CD4-positive, alpha-beta T cell treated with Interleukin-15 for 4 hours (primary cell): Measurements from ENCODE around the gene UVSSA.
"Not testable (repeated sequence)": the region's sequence is repeated elsewhere in the genome, so short reads cannot be mapped to it uniquely, and the experiment has no call there.

ENCODE experiments used
- DNase-seq: peaks from one replicate; pipeline ENCODE4 v3.0.0-alpha.2; 2020; ENCODE audit warnings: low spot score

Gene UVSSA

GRCh38 chr4:1330761-1331590 is 16.0 kb upstream of the UVSSA start:
- peak; percentile 71 for DNase-seq

- no peak for DNase-seq
These were observed 15.2 kb upstream of the UVSSA start for GRCh38 chr4:1331591-1332353.

- DNase-seq = no peak
These were observed 14.3 kb upstream of the UVSSA start for GRCh38 chr4:1332686-1333085.

GRCh38 chr4:1333256-1333655 is 13.8 kb upstream of the UVSSA start:
- no peak for DNase-seq

- not testable (repeated sequence) for DNase-seq
These were observed 13.0 kb upstream of the UVSSA start for GRCh38 chr4:1333851-1334578.

- no peak for DNase-seq
These were observed 12.5 kb upstream of the UVSSA start for GRCh38 chr4:1334579-1334895.

GRCh38 chr4:1335193-1335883 is 11.7 kb upstream of the UVSSA start:
- not testable (repeated sequence) for DNase-seq

- no peak for DNase-seq
These were observed 10.9 kb upstream of the UVSSA start for GRCh38 chr4:1336088-1336491.

GRCh38 chr4:1337376-1337831 is 9.6 kb upstream of the UVSSA start:
- DNase-seq = peak; percentile 56

GRCh38 chr4:1337951-1338751 is 8.9 kb upstream of the UVSSA start:
- DNase-seq = no peak

GRCh38 chr4:1338752-1339414 is 8.1 kb upstream of the UVSSA start:
- no peak for DNase-seq

GRCh38 chr4:1339489-1339888 is 7.5 kb upstream of the UVSSA start:
- no peak for DNase-seq

GRCh38 chr4:1340181-1340747 is 6.7 kb upstream of the UVSSA start:
- no peak for DNase-seq

GRCh38 chr4:1340861-1341260 is 6.1 kb upstream of the UVSSA start:
- no peak for DNase-seq

- no peak for DNase-seq
These were observed 5.0 kb upstream of the UVSSA start for GRCh38 chr4:1342003-1342402.

- no peak for DNase-seq
These were observed 2.3 kb upstream of the UVSSA start for GRCh38 chr4:1344696-1345095.

- peak; percentile 58 for DNase-seq
These were observed 866 bp upstream of the UVSSA start for GRCh38 chr4:1345903-1346780.

GRCh38 chr4:1347410-1347864 is 429 bp downstream of the UVSSA start:
- peak; percentile 27 for DNase-seq

GRCh38 chr4:1348014-1348513 is 1.1 kb downstream of the UVSSA start:
- no peak for DNase-seq
